TTC549 (cell line): ENCODE measurements around the gene ASS1.

Source experiments
- FAIRE-seq: peaks from 2 replicates; lab custom pipeline; 2012; peaks lifted over from hg19 to GRCh38; lab: Jason Lieb, UNC

The ASS1 gene

DNA sequence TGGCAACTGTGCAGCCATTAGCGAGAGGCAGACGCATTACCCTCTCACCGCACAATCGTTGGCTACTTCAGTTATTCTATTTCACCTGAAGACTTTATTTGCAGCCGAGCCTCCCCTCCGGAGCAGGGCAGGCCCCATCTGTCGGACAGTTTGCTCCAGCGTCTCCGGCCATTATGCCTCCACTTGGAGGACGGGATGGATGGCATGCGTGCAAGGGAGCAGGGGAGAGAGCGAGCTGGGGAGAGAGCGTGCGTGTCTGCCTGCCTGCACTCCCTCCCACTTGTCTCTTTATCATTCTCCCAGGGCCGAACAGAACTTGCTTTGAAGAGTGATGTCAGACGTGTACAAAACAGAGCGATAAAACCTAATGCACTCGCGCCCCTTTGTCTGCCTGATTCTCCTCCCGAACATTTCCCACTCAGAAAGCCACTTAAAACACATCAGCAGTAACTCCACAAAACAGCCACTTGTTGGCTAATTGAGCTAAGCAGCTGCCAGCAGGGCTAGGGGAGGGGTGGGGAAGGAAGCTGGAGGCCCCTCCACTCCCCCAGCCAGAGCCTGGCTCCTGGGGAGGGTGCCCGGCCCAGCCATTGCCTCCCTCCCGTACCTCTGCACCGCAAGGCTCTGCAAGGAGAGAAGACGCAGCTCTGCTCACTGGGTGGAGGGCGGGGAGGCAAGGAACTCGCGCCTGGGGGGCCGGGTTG lies 91.2 kb downstream of the ASS1 start:
- FAIRE-seq: no peak

DNA sequence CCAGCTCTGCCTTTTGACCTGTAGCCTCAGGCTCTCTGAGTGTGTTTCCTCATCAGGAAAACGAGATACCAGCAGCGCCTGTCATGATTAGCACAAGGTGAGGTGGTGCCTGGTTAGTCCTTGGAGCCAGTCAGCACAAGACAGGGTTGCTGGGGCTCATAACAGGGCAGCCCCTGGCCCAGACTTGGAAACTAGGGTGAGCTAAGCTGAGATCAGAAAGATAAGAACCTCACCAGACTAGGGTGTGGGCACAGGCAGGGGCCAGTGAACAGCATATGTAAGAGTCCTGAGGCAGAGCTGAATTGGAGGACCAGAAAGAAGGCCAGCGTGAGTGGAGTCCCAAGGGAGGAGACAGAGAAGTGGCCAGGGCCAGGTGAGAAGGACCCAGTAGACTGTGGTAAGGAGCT lies 91.9 kb downstream of the ASS1 start:
- FAIRE-seq: no peak

DNA sequence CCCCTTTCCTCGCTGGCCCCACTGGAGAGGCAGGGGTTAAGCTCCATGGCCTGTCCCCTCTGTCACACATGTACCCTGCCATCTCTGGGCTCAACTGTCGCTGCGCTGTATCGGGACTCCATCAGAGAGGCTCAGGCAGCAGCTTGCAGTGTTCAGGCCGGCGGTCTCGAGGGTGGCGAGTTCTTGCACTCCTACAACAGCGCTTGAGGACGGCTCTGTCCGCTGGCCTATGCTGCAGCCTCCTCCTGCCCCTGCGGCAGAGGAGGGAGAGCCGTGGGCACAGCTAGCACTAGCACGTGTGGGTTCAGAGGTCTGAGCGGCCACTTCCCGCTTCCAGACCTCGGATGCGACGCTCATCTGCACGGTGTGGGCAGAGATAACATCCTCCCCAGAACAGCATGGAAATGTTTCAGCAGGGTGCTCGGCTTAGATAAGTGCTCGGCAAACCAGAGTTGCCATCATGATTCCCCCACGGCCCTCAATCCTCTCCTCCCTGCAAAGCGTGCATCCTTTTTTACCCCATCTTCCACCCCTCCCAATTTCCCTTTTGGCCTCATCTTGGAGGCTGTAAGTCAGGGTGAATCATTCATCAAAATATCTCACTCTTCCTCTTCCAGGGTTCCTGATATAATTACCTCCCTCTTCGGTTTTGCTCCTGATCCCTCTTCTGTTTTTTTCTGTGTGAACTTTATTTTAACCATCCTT lies 92.7 kb downstream of the ASS1 start:
- no peak for FAIRE-seq

GRCh38 chr9:130539420-130540223 lies 94.9 kb downstream of the ASS1 start:
- no peak for FAIRE-seq

DNA sequence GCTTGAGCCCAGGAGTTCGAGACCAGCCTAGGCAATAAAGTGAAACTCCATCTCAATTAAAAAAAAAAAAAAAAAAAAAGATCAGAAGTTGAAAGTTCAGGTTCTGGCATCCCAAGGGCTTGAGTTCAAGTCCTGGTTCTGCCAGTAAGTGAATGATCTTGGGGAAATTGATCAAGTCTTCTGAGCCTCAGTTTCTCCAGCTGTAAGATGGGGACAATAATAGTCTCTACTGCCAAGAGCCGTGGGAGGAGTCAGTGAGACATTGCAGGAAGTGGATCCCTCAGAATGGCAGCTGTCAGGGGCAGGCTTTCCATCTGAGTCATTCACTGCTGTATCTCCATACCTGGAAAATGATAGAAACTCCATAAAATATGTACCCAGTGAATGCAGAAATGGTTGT lies 96.8 kb downstream of the ASS1 start:
- FAIRE-seq: no peak

DNA sequence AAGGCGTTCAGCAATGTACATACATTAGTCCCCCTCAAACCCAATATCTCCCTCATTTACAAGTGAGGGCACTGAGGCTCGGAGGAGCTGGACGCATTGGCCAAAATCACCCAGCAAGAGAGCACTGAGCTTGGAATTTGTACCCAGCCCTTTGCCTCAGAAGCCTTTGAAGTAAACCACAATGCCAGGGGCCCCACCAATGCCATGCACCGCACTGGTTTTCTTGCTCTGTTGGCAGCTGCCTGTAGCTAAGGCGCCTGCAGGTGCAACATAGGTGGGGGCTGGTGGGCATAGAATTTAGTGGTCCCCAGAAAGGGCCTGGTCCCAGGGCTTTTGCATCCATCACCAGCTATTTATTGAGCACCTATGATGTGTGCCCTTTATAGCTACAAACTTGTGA lies 97.3 kb downstream of the ASS1 start:
- no peak for FAIRE-seq

DNA sequence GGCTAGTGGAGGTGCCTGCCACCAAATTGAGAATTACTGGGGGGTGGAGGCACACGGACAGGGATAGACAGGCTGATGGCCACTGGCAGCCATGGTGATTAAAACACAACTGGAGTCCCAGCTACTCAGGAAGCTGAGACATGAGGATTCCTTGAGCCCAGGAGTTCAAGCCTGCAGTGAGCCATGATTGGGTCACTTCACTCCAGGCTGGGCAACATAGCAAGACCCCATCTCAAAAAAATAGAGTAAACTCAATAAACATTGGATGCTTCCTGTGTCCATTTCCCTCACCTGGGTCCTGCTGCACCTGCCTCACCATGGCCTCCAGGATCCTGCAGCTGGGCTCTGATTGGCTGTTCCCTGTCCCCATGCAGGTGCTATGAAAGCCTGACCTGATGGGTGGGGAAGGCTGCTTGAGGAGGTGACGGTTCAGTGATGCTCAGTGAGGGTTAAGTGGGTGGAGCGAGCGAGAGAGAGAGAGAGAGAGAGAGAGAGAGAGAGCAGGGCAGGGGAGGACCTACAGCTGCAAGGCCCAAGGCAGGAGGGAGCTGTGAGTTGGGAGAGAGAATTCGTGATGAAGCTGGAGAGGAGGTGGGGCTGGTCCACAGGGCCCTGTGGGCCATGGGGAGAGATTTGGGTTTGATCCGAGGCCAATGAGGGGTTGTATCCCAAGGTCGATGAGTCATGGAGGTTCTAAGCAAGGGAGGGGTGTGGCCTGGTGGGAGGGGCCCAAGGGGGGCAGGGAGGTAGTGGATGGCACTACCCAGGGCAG lies 97.9 kb downstream of the ASS1 start:
- no peak for FAIRE-seq

GRCh38 chr9:130543368-130543767 lies 98.6 kb downstream of the ASS1 start:
- FAIRE-seq: no peak

GRCh38 chr9:130543859-130544258 lies 99.1 kb downstream of the ASS1 start:
- no peak for FAIRE-seq

DNA sequence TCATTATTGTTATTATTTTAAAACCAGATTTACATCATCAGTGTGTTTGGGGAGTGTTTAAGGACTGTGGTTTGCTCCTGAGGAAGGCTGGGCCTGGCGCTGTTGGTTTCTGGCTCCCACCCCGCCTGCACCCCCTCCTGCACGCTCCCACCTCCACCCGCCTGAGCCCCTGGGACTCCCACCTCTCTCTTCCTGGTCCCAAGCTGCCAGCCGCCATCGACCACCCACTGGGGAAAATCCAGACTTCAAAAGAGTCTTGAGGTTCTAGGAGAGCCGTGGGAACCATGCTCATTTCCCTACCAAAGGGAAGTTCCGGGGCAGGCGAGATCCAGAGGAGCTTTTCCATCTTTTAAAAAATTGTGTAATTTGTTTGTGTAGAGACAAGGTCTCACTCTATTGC lies 99.6 kb downstream of the ASS1 start:
- FAIRE-seq: no peak

- FAIRE-seq: no peak
These were observed 103.3 kb downstream of the ASS1 start for GRCh38 chr9:130548103-130548502.

DNA sequence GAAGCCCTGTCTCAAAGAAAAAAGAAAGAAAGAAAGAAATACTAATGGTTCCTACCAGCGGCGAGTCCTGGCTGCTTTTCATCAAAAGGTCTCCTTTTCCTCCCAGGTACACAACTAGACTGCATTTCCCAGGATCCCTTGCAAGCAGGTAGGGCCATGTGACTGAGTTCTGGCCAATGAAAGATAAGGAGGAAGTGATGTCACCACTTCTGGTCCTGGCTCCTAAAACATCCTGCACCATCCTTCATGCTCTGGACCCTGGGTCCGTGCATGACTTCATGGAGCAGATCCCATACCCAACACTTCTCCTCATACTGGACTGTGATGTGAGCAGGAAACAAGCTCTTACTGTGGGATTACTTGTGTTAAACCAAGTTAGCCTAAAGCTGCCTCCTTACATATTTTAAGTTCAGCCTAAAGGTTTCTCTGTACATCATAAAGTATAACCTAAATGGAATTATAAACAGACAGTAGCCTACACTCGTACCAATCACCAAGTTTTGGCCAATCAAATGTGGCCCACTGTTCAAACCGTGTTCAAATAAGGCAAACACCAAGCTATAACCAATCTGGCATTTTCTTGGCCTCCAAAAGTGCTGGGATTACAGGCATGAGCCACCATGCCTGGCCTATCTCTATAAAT lies 104.5 kb downstream of the ASS1 start:
- no peak for FAIRE-seq
